Non-pigmented ciliary epithelial cell (primary cell): ENCODE results near the gene PGAP6.

Source experiments
- DNase-seq: peaks from one replicate; pipeline ENCODE4 v3.0.0-alpha.2; 2010; ENCODE audit warnings: low read depth

PGAP6 gene

DNA sequence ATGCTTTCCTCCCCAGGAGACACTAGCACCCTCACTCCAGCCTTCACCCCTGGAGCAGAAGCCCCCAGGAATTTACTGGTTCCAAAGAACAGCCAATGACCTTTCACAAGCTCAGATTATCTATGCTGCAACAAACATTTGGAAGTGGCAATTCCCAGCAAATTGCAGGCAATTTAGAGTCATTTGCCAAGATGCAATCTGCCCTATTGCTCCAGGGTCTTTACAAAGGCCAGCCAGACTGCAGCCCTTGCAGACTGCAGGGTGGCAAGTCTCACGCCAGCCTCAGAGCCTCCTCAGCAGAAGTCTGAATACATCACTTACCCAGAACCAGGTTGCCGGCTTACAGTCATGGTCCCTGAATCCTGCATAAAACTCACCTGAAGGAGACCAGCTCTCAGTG lies 51.0 kb downstream of the PGAP6 start:
- no peak for DNase-seq

- DNase-seq, result no peak
These were observed 56.2 kb downstream of the PGAP6 start for GRCh38 chr16:325375-326145.

- DNase-seq, result no peak
These were observed 57.1 kb downstream of the PGAP6 start for GRCh38 chr16:324451-325334.

DNA sequence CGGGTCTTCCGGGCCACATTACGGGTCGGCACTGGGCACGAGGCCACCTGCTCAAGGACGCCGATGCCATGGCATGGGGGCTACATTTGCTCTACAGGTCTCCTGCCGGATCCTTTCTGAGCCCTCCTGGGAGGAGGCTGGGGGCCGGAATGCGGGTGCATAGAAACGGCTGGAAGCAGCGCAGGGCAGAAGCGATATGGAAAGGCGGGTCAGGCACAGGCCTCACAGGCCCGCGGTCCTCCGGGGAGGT lies 57.7 kb downstream of the PGAP6 start:
- no peak for DNase-seq

- no peak for DNase-seq
These were observed 59.2 kb downstream of the PGAP6 start for GRCh38 chr16:322476-323143.

DNA sequence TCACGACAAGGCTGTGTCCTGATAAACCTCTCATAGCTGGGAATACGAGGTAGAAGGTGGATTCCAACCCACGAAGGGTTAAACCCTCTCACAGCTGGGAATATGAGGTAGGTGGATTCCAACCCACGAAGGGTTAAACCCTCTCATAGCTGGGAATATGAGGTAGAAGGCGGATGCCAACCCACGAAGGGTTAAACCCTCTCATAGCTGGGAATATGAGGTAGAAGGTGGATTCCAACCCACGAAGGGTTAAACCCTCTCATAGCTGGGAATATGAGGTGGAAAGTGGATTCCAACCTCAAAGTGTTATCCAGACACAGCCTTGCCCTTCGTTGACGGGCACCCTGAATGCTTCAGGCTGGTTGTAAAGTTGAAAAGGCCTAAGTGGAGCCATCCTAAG lies 60.2 kb downstream of the PGAP6 start:
- no peak for DNase-seq
